PC-9 (cell line): ENCODE results near the gene MYO10. TPM values are rescaled to one million over a fixed set of nuclear protein-coding genes. Genes with fewer than 3 reads are reported as not detected.

Source experiments
- BruUV-seq: library from RNA; stranded (reverse); fragments of 400-500 nt; replicated peaks from 2 replicates; lab custom pipeline; 2021; lab: Mats Ljungman, UMichigan
- CTCF ChIA-PET: fragments of 300-600 bp; sonication (Branson Sonifier 250); formaldehyde crosslinking; loops from one replicate; lab custom pipeline; 2022; ENCODE audit warnings: antibody characterized with exemption; lab: Charles Lee
- POLR2A ChIA-PET: fragments of 300-600 bp; sonication (Branson Sonifier 250); formaldehyde crosslinking; loops from one replicate; lab custom pipeline; 2022; ENCODE audit warnings: antibody characterized with exemption; ENCODE audit not compliant: unreplicated experiment; lab: Charles Lee
- DNase-seq, 2 experiments: peaks; one replicate each; pipeline versions ENCODE4 v3.0.0 to v3.0.0-alpha.2; 2015 to 2022; ENCODE audit warnings: mixed read lengths in 1 of 2
- H2AFZ ChIP-seq: fragments of 200-600 bp; sonication (generic); 2 replicates; pipeline ENCODE4 v1.8.1; 2017; ENCODE audit warnings: antibody characterized with exemption
- H3F3A ChIP-seq: fragments of 200-600 bp; sonication (generic); 2 replicates; pipeline ENCODE4 v1.8.1; 2017; ENCODE audit warnings: antibody characterized with exemption, mild to moderate bottlenecking, low read depth; ENCODE audit not compliant: insufficient read depth
- H3K27ac ChIP-seq: fragments of 200-600 bp; sonication (generic); 2 replicates; pipeline ENCODE4 v1.6.1; 2016; ENCODE audit warnings: mixed run types
- H3K27me3 ChIP-seq: fragments of 200-600 bp; sonication (generic); 2 replicates; pipeline ENCODE4 v1.6.1; 2016; ENCODE audit warnings: low read depth, mixed run types; ENCODE audit not compliant: insufficient read depth
- H3K36me3 ChIP-seq: fragments of 200-600 bp; sonication (generic); 2 replicates; pipeline ENCODE4 v1.6.1; 2016; ENCODE audit warnings: low read depth, mixed run types
- H3K4me1 ChIP-seq: fragments of 200-600 bp; sonication (generic); replicated peaks from 2 replicates; pipeline ENCODE4 v1.6.1; 2016; ENCODE audit warnings: mixed run types; ENCODE audit not compliant: insufficient read depth
- H3K4me2 ChIP-seq: fragments of 200-600 bp; sonication (generic); 2 replicates; pipeline ENCODE4 v1.6.1; 2017; ENCODE audit warnings: mixed run types
- H3K4me3 ChIP-seq: fragments of 200-600 bp; sonication (generic); 2 replicates; pipeline ENCODE4 v1.6.1; 2016; ENCODE audit warnings: mixed run types
- H3K79me2 ChIP-seq: fragments of 200-600 bp; sonication (generic); 2 replicates; pipeline ENCODE4 v1.6.1; 2017; ENCODE audit warnings: low read depth, mixed run types
- H3K9me2 ChIP-seq: fragments of 200-600 bp; sonication (generic); 2 replicates; pipeline ENCODE4 v1.8.1; 2017; ENCODE audit warnings: mild to moderate bottlenecking; ENCODE audit not compliant: insufficient read depth
- H3K9me3 ChIP-seq: fragments of 200-600 bp; sonication (generic); 2 replicates; pipeline ENCODE4 v1.8.1; 2016; ENCODE audit warnings: low read depth; ENCODE audit not compliant: insufficient read depth
- H4K20me1 ChIP-seq: fragments of 200-600 bp; sonication (generic); 2 replicates; pipeline ENCODE4 v1.8.1; 2017; ENCODE audit not compliant: insufficient read depth
- CTCF ChIP-seq: fragments of 200-600 bp; sonication (generic); conservative IDR thresholded peaks from 2 replicates; pipeline ENCODE4 v1.6.1; 2017; ENCODE audit warnings: mixed run types, antibody characterized with exemption, mild to moderate bottlenecking, moderate library complexity
- EZH2 ChIP-seq: fragments of 200-600 bp; sonication (generic); IDR thresholded peaks from 2 replicates; pipeline ENCODE4 v1.8.0; 2017; ENCODE audit warnings: antibody characterized with exemption, low read depth
- intact Hi-C: fragments of 100-400 bp; cut with micrococcal nuclease; formaldehyde crosslinking; loops from one replicate; pipeline ENCODE4 v1.10.0; 2022; ENCODE audit not compliant: unreplicated experiment
- total RNA-seq: library from RNA; stranded (reverse); gene quantifications from 2 replicates; pipeline ENCODE4 v1.2.3, GENCODE V29; 2021

Gene MYO10
- total RNA-seq, 1 experiment from 2014 or later = 92.8 TPM

GRCh38 chr5:16924206-16924605 lies 11.9 kb downstream of the MYO10 start:
- BruUV-seq = no TSS peak
- POLR2A ChIA-PET = no interaction called here

GRCh38 chr5:16922430-16922829 lies 13.7 kb downstream of the MYO10 start:
- Histone ChIP-seq H3K79me2 (peaks cover 82% of the 10 kb centered on the region), H3K27me3 (no peaks in the 10 kb centered on the region), H3K4me1 (peaks cover 13% of the 10 kb centered on the region), H3F3A (peaks cover 4% of the 10 kb centered on the region), H3K27ac (no peak overlapping the region), H3K4me3 (no peak overlapping the region), H3K36me3 (no peaks in the 10 kb centered on the region), H3K9me3 (no peaks in the 10 kb centered on the region), H2AFZ (no peak overlapping the region), H4K20me1 (no peaks in the 10 kb centered on the region), H3K4me2 (no peak overlapping the region), H3K9me2 (no peaks in the 10 kb centered on the region)
- intact Hi-C loops = no loop called here
- DNase-seq = no peak
- no TSS peak for BruUV-seq
- ChIA-PET POLR2A (no interaction called here), CTCF (interaction anchor here (0.6 to 0.7 kb wide), 3 partner anchors 58 to 1966 kb away, joined by 3 to 4 read pairs (median 3); no protein-coding TSS in a partner anchor)
- no peak for TF ChIP-seq EZH2
- no peak for TF ChIP-seq CTCF

More at GRCh38 chr5:16924206-16924605, 11.9 kb downstream of the MYO10 start:
- Histone ChIP-seq H3K9me2 (no peaks in the 10 kb centered on the region), H2AFZ (no peak overlapping the region), H3K79me2 (peaks cover 79% of the 10 kb centered on the region), H3K4me1 (0 out of 2 replicates have a peak, but pooled peaks cover under 1% of the 10 kb centered on the region), H3K27ac (no peak overlapping the region), H3K9me3 (no peaks in the 10 kb centered on the region), H3K36me3 (no peaks in the 10 kb centered on the region), H3F3A (peaks cover 3% of the 10 kb centered on the region; the same call in 1 of the 2 replicates), H4K20me1 (no peaks in the 10 kb centered on the region), H3K4me2 (no peak overlapping the region), H3K4me3 (no peak overlapping the region), H3K27me3 (no peaks in the 10 kb centered on the region)
- intact Hi-C loops = no loop called here
- no peak for DNase-seq
- TF ChIP-seq EZH2 (no peak), CTCF (no peak)
- CTCF ChIA-PET = interaction anchor here (0.7 kb wide), 1 partner anchor 38 kb away, joined by 6 read pairs; no protein-coding TSS in a partner anchor

DNA sequence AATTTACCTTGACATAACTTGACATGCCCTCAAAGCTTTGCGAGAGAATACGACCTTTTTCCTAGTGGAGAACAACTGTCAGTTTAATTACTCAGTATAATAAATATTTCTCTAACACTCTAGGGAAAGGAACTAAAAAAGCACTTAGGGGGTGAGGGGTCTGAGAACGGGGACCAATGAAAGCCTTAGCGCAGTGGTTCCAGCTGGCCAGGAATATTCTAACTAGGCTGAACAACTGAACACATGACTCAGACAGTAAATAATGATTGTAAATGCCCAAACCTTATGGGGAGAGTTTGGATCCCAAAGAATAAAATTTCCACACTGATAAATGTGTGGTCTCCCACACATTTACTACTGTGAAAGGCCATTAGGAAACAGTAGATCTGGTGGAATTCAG lies 14.9 kb downstream of the MYO10 start:
- CTCF ChIA-PET = interaction anchor here (1.0 kb wide), 1 partner anchor 270 kb away, joined by 5 read pairs; no protein-coding TSS in a partner anchor

More for the DNA sequence above, 14.9 kb downstream of the MYO10 start:
- Histone ChIP-seq H3K4me2 (no peak overlapping the region), H3K4me3 (no peak overlapping the region), H4K20me1 (no peaks in the 10 kb centered on the region), H3K27me3 (no peaks in the 10 kb centered on the region), H3K79me2 (peaks cover 73% of the 10 kb centered on the region), H3K36me3 (no peaks in the 10 kb centered on the region), H3K9me2 (no peaks in the 10 kb centered on the region), H3K9me3 (no peaks in the 10 kb centered on the region), H3K27ac (no peak overlapping the region), H3F3A (peaks cover 14% of the 10 kb centered on the region), H3K4me1 (peaks cover 23% of the 10 kb centered on the region), H2AFZ (no peak overlapping the region)
- intact Hi-C loops = no loop called here
- TF ChIP-seq EZH2 = no peak
- no peak for TF ChIP-seq CTCF
- DNase-seq = no peak
- no TSS peak for BruUV-seq
- POLR2A ChIA-PET = no interaction called here
